PC-3 (cell line): ENCODE measurements around the gene BCLAF3.

Experiments used
- EZH2 ChIP-seq: fragments of 300-600 bp; sonication (generic); IDR thresholded peaks from one replicate; pipeline ENCODE4 v1.6.1; 2017; ENCODE audit warnings: antibody characterized with exemption, mild to moderate bottlenecking, low read length; ENCODE audit not compliant: unreplicated experiment
- EZH2phosphoT487 ChIP-seq: fragments of 300-600 bp; sonication (generic); IDR thresholded peaks from 2 replicates; pipeline ENCODE4 v1.6.1; 2018; ENCODE audit warnings: mild to moderate bottlenecking, antibody characterized with exemption, low read length, borderline replicate concordance
- TF ChIP-seq, protein P1 (sequence below): fragments of 300-600 bp; sonication (generic); conservative IDR thresholded peaks from 2 replicates; pipeline ENCODE4 v1.5.1; 2017; ENCODE audit warnings: antibody characterized with exemption, low read depth, mild to moderate bottlenecking, low read length

DNA sequence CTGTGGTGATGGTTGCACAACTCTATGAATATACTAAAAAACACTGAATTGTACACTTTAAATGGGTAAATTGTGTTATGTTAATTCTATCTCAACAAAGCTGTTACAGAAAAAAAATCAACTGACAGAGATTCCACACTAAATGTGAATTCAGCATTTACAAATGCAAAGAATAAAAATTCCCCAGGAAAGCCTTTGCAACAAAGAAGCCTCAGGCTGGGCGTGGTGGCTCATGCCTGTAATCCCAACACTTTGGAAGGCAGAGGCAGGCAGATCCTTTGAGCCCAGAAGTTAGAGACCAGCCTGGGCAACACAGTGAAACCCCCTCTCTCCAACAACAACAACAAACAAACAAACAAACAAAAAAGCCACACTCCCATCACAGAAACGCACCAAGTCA is 8.9 kb downstream of the BCLAF3 start:
- TF ChIP-seq, protein P1, sequence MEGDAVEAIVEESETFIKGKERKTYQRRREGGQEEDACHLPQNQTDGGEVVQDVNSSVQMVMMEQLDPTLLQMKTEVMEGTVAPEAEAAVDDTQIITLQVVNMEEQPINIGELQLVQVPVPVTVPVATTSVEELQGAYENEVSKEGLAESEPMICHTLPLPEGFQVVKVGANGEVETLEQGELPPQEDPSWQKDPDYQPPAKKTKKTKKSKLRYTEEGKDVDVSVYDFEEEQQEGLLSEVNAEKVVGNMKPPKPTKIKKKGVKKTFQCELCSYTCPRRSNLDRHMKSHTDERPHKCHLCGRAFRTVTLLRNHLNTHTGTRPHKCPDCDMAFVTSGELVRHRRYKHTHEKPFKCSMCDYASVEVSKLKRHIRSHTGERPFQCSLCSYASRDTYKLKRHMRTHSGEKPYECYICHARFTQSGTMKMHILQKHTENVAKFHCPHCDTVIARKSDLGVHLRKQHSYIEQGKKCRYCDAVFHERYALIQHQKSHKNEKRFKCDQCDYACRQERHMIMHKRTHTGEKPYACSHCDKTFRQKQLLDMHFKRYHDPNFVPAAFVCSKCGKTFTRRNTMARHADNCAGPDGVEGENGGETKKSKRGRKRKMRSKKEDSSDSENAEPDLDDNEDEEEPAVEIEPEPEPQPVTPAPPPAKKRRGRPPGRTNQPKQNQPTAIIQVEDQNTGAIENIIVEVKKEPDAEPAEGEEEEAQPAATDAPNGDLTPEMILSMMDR: no peak
- TF ChIP-seq EZH2 (no peak), EZH2phosphoT487 (no peak)
